OCI-LY1 (cell line): ENCODE data around the gene HSF5.

ENCODE experiments used
- H2AFZ ChIP-seq: fragments of 200-600 bp; sonication (generic), shearing (Covaris generic); 2 replicates; pipeline ENCODE4 v1.6.0; 2014; ENCODE audit warnings: antibody characterized with exemption, mild to moderate bottlenecking, low read length
- H3F3A ChIP-seq: fragments of 200-600 bp; sonication (generic), shearing (Covaris generic); 2 replicates; pipeline ENCODE4 v1.6.0; 2014; ENCODE audit warnings: mild to moderate bottlenecking, antibody characterized with exemption, low read length, moderate library complexity; ENCODE audit not compliant: insufficient read depth
- H3K27ac ChIP-seq: fragments of 200-600 bp; sonication (generic); 2 replicates; pipeline ENCODE4 v1.5.1; 2014; ENCODE audit warnings: low read length, mixed run types, mild to moderate bottlenecking, low read depth; ENCODE audit not compliant: poor library complexity, severe bottlenecking
- H3K27me3 ChIP-seq: fragments of 200-600 bp; sonication (generic); 2 replicates; pipeline ENCODE4 v1.6.0; 2014; ENCODE audit warnings: antibody characterized with exemption, mild to moderate bottlenecking, low read length, moderate library complexity; ENCODE audit not compliant: insufficient read depth
- H3K36me3 ChIP-seq: fragments of 200-600 bp; sonication (generic); 2 replicates; pipeline ENCODE4 v1.6.1; 2014; ENCODE audit warnings: mild to moderate bottlenecking, antibody characterized with exemption, low read length, moderate library complexity, mixed read lengths; ENCODE audit not compliant: insufficient read depth
- H3K4me1 ChIP-seq: fragments of 200-600 bp; sonication (generic); 2 replicates; pipeline ENCODE4 v1.5.1; 2014; ENCODE audit warnings: mild to moderate bottlenecking, low read length, moderate library complexity; ENCODE audit not compliant: insufficient read depth, severe bottlenecking
- H3K4me2 ChIP-seq: fragments of 200-600 bp; sonication (generic), shearing (Covaris generic); 2 replicates; pipeline ENCODE4 v1.6.1; 2014; ENCODE audit warnings: low read length
- H3K4me3 ChIP-seq: fragments of 200-600 bp; sonication (generic); 2 replicates; pipeline ENCODE4 v1.5.1; 2014; ENCODE audit warnings: low read length, low read depth, mild to moderate bottlenecking, mixed read lengths; ENCODE audit not compliant: poor library complexity, severe bottlenecking
- H3K79me2 ChIP-seq: fragments of 200-600 bp; shearing (Covaris generic); 2 replicates; pipeline ENCODE4 v1.6.1; 2016; ENCODE audit warnings: mixed run types, low read length, mixed read lengths; ENCODE audit not compliant: insufficient read depth
- H3K9ac ChIP-seq: fragments of 200-600 bp; sonication (generic), shearing (Covaris generic); 2 replicates; pipeline ENCODE4 v1.6.1; 2014; ENCODE audit warnings: mild to moderate bottlenecking, low read length, mixed read lengths
- H3K9me2 ChIP-seq: fragments of 200-600 bp; sonication (generic), shearing (Covaris generic); 2 replicates; pipeline ENCODE4 v1.6.1; 2014; ENCODE audit warnings: low read depth, mild to moderate bottlenecking, low read length, mixed read lengths
- H3K9me3 ChIP-seq: fragments of 200-600 bp; shearing (Covaris generic); 2 replicates; pipeline ENCODE4 v1.6.1; 2014; ENCODE audit warnings: low read length, mixed read lengths
- H4K20me1 ChIP-seq: fragments of 200-600 bp; sonication (generic), shearing (Covaris generic); 2 replicates; pipeline ENCODE4 v1.6.0; 2016; ENCODE audit warnings: mild to moderate bottlenecking, low read length; ENCODE audit not compliant: insufficient read depth
- CTCF ChIP-seq: fragments of 200-600 bp; sonication (generic), shearing (Covaris generic); IDR thresholded peaks from 2 replicates; pipeline ENCODE4 v1.5.1; 2017; ENCODE audit warnings: mild to moderate bottlenecking, antibody characterized with exemption, low read length, moderate library complexity, mixed read lengths
- EZH2 ChIP-seq: fragments of 200-600 bp; sonication (generic), shearing (Covaris generic); IDR thresholded peaks from 2 replicates; pipeline ENCODE4 v1.8.0; 2017; ENCODE audit warnings: borderline replicate concordance, mixed run types, mild to moderate bottlenecking, antibody characterized with exemption, low read length, moderate library complexity, mixed read lengths

Gene HSF5

GRCh38 chr17:58468944-58469343 is 19.3 kb downstream of the HSF5 start:
- H3K36me3 ChIP-seq, result no peaks in the 10 kb centered on the region
- no peak overlapping the region for H3K4me3 ChIP-seq
- H3K79me2 ChIP-seq, result no peaks in the 10 kb centered on the region
- H2AFZ ChIP-seq, result no peak overlapping the region
- H4K20me1 ChIP-seq, result no peaks in the 10 kb centered on the region
- H3K27me3 ChIP-seq, result no peaks in the 10 kb centered on the region
- H3K4me1 ChIP-seq, result no peaks in the 10 kb centered on the region
- TF ChIP-seq EZH2 (no peak), CTCF (no peak)
- H3K9me3 ChIP-seq, result no peaks in the 10 kb centered on the region
- no peak overlapping the region for H3K9ac ChIP-seq
- no peaks in the 10 kb centered on the region for H3F3A ChIP-seq
- no peak overlapping the region for H3K27ac ChIP-seq
- no peak overlapping the region for H3K4me2 ChIP-seq
- H3K9me2 ChIP-seq, result peaks cover 3% of the 10 kb centered on the region; the same call in 1 of the 2 replicates

- H3K9me2 ChIP-seq, result no peaks in the 10 kb centered on the region
- no peak overlapping the region for H3K27ac ChIP-seq
- H3K79me2 ChIP-seq, result no peaks in the 10 kb centered on the region
- no peak overlapping the region for H3K9ac ChIP-seq
- no peaks in the 10 kb centered on the region for H3K36me3 ChIP-seq
- H3F3A ChIP-seq, result no peaks in the 10 kb centered on the region
- no peaks in the 10 kb centered on the region for H3K4me1 ChIP-seq
- no peak overlapping the region for H3K4me2 ChIP-seq
- H3K9me3 ChIP-seq, result no peaks in the 10 kb centered on the region
- H3K27me3 ChIP-seq, result no peaks in the 10 kb centered on the region
- TF ChIP-seq CTCF (no peak), EZH2 (no peak)
- no peak overlapping the region for H2AFZ ChIP-seq
- H3K4me3 ChIP-seq, result no peak overlapping the region
- no peaks in the 10 kb centered on the region for H4K20me1 ChIP-seq
Measured at GRCh38 chr17:58455491-58455890, 32.7 kb downstream of the HSF5 start.

GRCh38 chr17:58452738-58453137 is 35.5 kb downstream of the HSF5 start:
- no peaks in the 10 kb centered on the region for H3K79me2 ChIP-seq
- H3K4me3 ChIP-seq, result no peak overlapping the region
- H3K4me2 ChIP-seq, result no peak overlapping the region
- H2AFZ ChIP-seq, result no peak overlapping the region
- no peaks in the 10 kb centered on the region for H4K20me1 ChIP-seq
- TF ChIP-seq CTCF (no peak), EZH2 (no peak)
- no peaks in the 10 kb centered on the region for H3F3A ChIP-seq
- no peaks in the 10 kb centered on the region for H3K36me3 ChIP-seq
- H3K9me3 ChIP-seq, result no peaks in the 10 kb centered on the region
- no peaks in the 10 kb centered on the region for H3K27me3 ChIP-seq
- H3K27ac ChIP-seq, result no peak overlapping the region
- H3K9ac ChIP-seq, result no peak overlapping the region
- H3K4me1 ChIP-seq, result no peaks in the 10 kb centered on the region
- H3K9me2 ChIP-seq, result no peaks in the 10 kb centered on the region
